Measurements from ENCODE around the gene JAKMIP1. TPM values are rescaled to one million over a fixed set of nuclear protein-coding genes. Genes with fewer than 3 reads are reported as not detected.

The JAKMIP1 gene
- total and polyA plus RNA-seq, 2 experiments from 2014 or later = not detected

GRCh38 chr4:6229671-6230501 lies 29.5 kb upstream of the JAKMIP1 start:
- Histone ChIP-seq H3K9me3 (ENCODE audit: low read depth) (no peaks in the 10 kb centered on the region), H3K4me1 (ENCODE audit: insufficient read depth) (no peaks in the 10 kb centered on the region), H3K9ac (no peak overlapping the region), H2AFZ (no peak overlapping the region), H3K36me3 (ENCODE audit: low read depth) (no peaks in the 10 kb centered on the region), H3K27ac (no peak overlapping the region), H3K27me3 (replicated peaks; ENCODE audit: insufficient read depth) (peaks cover 4% of the 10 kb centered on the region; the same call in 1 of the 2 replicates), H3F3A (ENCODE audit: insufficient read depth) (no peaks in the 10 kb centered on the region), H4K20me1 (ENCODE audit: insufficient read depth) (no peaks in the 10 kb centered on the region), H3K79me2 (ENCODE audit: insufficient read depth) (no peaks in the 10 kb centered on the region), H3K4me3 (no peak overlapping the region), H3K4me2 (ENCODE audit: unreplicated experiment) (no peak overlapping the region), H3K9me2 (ENCODE audit: insufficient read depth) (no peaks in the 10 kb centered on the region)
- no peak for TF ChIP-seq EZH2phosphoT487 (IDR thresholded peaks at IDR 0.05; ENCODE audit: insufficient read depth, low read depth)
- TF ChIP-seq EZH2 (IDR thresholded peaks at IDR 0.05; ENCODE audit: insufficient read depth, poor library complexity, severe bottlenecking) = no peak
- in situ Hi-C loops (cut with MboI) = no loop called here
- DNase-seq = no peak
- 49 to 53% methylated on average over 18 of the region's 18 CpGs for WGBS, 2 experiments (ENCODE audit: low coverage in 1 of 2, low lambda C conversion rate in 2 of 2, missing lambda C conversion rate in 2 of 2)

GRCh38 chr4:6229095-6229494 lies 28.7 kb upstream of the JAKMIP1 start:
- Histone ChIP-seq H3K9me3 (ENCODE audit: low read depth) (no peaks in the 10 kb centered on the region), H3K27ac (no peak overlapping the region), H3K4me1 (ENCODE audit: insufficient read depth) (no peaks in the 10 kb centered on the region), H3F3A (ENCODE audit: insufficient read depth) (no peaks in the 10 kb centered on the region), H2AFZ (no peak overlapping the region), H3K9me2 (ENCODE audit: insufficient read depth) (no peaks in the 10 kb centered on the region), H3K9ac (no peak overlapping the region), H3K27me3 (replicated peaks; ENCODE audit: insufficient read depth) (0 out of 2 replicates have a peak, but pooled peaks cover under 1% of the 10 kb centered on the region), H3K4me2 (ENCODE audit: unreplicated experiment) (no peak overlapping the region), H3K4me3 (no peak overlapping the region), H3K36me3 (ENCODE audit: low read depth) (no peaks in the 10 kb centered on the region), H3K79me2 (ENCODE audit: insufficient read depth) (no peaks in the 10 kb centered on the region), H4K20me1 (ENCODE audit: insufficient read depth) (no peaks in the 10 kb centered on the region)
- WGBS, 2 experiments (ENCODE audit: low coverage in 1 of 2, low lambda C conversion rate in 2 of 2, missing lambda C conversion rate in 2 of 2) = 6 to 10% methylated on average over 7 of the region's 7 CpGs
- TF ChIP-seq EZH2phosphoT487 (IDR thresholded peaks at IDR 0.05; ENCODE audit: insufficient read depth, low read depth) (no peak), EZH2 (IDR thresholded peaks at IDR 0.05; ENCODE audit: insufficient read depth, poor library complexity, severe bottlenecking) (no peak)
- in situ Hi-C loops (cut with MboI) = no loop called here
- no peak for DNase-seq

GRCh38 chr4:6228158-6229067 lies 28.1 kb upstream of the JAKMIP1 start:
- H3K36me3 ChIP-seq (ENCODE audit: low read depth) = no peaks in the 10 kb centered on the region
- no peak overlapping the region for H2AFZ ChIP-seq
- TF ChIP-seq EZH2 (IDR thresholded peaks at IDR 0.05; ENCODE audit: insufficient read depth, poor library complexity, severe bottlenecking) (no peak), EZH2phosphoT487 (IDR thresholded peaks at IDR 0.05; ENCODE audit: insufficient read depth, low read depth) (no peak)
- no peak overlapping the region for H3K9ac ChIP-seq
- H3F3A ChIP-seq (ENCODE audit: insufficient read depth) = no peaks in the 10 kb centered on the region
- H3K9me2 ChIP-seq (ENCODE audit: insufficient read depth) = no peaks in the 10 kb centered on the region
- no peak overlapping the region for H3K4me2 ChIP-seq (ENCODE audit: unreplicated experiment)
- in situ Hi-C loops (cut with MboI) = no loop called here
- H4K20me1 ChIP-seq (ENCODE audit: insufficient read depth) = no peaks in the 10 kb centered on the region
- H3K9me3 ChIP-seq (ENCODE audit: low read depth) = no peaks in the 10 kb centered on the region
- 0 out of 2 replicates have a peak, but pooled peaks cover 4% of the 10 kb centered on the region for H3K27me3 ChIP-seq (replicated peaks; ENCODE audit: insufficient read depth)
- WGBS, 2 experiments (ENCODE audit: low coverage in 1 of 2, low lambda C conversion rate in 2 of 2, missing lambda C conversion rate in 2 of 2) = 44 to 52% methylated on average over 16 of the region's 16 CpGs
- no peak for DNase-seq
- H3K79me2 ChIP-seq (ENCODE audit: insufficient read depth) = no peaks in the 10 kb centered on the region
- no peak overlapping the region for H3K27ac ChIP-seq
- H3K4me3 ChIP-seq = no peak overlapping the region
- H3K4me1 ChIP-seq (ENCODE audit: insufficient read depth) = no peaks in the 10 kb centered on the region

- Histone ChIP-seq H3K9ac (no peak overlapping the region), H3K9me3 (ENCODE audit: low read depth) (no peaks in the 10 kb centered on the region), H3K36me3 (ENCODE audit: low read depth) (no peaks in the 10 kb centered on the region), H3K79me2 (ENCODE audit: insufficient read depth) (no peaks in the 10 kb centered on the region), H3K4me3 (no peak overlapping the region), H3K4me1 (ENCODE audit: insufficient read depth) (no peaks in the 10 kb centered on the region), H3K27ac (no peak overlapping the region), H3K9me2 (ENCODE audit: insufficient read depth) (no peaks in the 10 kb centered on the region), H3K27me3 (replicated peaks; ENCODE audit: insufficient read depth) (peaks cover 6% of the 10 kb centered on the region; the same call in 1 of the 2 replicates), H3F3A (ENCODE audit: insufficient read depth) (no peaks in the 10 kb centered on the region), H4K20me1 (ENCODE audit: insufficient read depth) (no peaks in the 10 kb centered on the region), H3K4me2 (ENCODE audit: unreplicated experiment) (no peak overlapping the region), H2AFZ (no peak overlapping the region)
- in situ Hi-C loops (cut with MboI) = no loop called here
- no peak for DNase-seq
- TF ChIP-seq EZH2 (IDR thresholded peaks at IDR 0.05; ENCODE audit: insufficient read depth, poor library complexity, severe bottlenecking) (no peak), EZH2phosphoT487 (IDR thresholded peaks at IDR 0.05; ENCODE audit: insufficient read depth, low read depth) (no peak)
- WGBS, 2 experiments (ENCODE audit: low coverage in 1 of 2, low lambda C conversion rate in 2 of 2, missing lambda C conversion rate in 2 of 2) = 27 to 30% methylated on average over 12 of the region's 12 CpGs
These were observed 27.2 kb upstream of the JAKMIP1 start for GRCh38 chr4:6227412-6228157.

All from GM23248 (cell line).